Stimulated activated CD4-positive, alpha-beta T cell treated with anti-CD3 and anti-CD28 coated beads, Interleukin-4, amount 100 ng/mL, for 1 hour (primary cell): Measurements from ENCODE around the gene CACNB2.

Source experiments
- DNase-seq: peaks from one replicate; pipeline ENCODE4 v3.0.0-alpha.2; 2020

Gene CACNB2

GRCh38 chr10:18473424-18474117 lies 333.3 kb downstream of the CACNB2 start:
- DNase-seq = no peak

DNA sequence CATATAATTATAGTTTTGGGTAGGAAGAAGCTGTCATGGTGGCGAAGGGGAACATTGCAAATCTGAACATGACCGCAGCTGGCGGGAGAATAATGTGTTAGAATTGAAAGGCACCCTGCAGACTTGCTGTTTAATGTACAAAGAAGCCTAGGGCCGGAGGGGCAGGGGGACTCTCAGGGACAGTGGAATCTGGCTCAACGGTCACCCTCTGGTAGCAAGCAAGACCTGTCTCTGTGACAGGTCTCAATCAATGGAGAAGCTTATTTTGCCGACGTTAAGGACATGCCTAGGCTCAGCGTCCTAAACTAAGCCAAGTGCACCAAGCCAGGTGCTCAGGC lies 333.9 kb downstream of the CACNB2 start:
- no peak for DNase-seq

DNA sequence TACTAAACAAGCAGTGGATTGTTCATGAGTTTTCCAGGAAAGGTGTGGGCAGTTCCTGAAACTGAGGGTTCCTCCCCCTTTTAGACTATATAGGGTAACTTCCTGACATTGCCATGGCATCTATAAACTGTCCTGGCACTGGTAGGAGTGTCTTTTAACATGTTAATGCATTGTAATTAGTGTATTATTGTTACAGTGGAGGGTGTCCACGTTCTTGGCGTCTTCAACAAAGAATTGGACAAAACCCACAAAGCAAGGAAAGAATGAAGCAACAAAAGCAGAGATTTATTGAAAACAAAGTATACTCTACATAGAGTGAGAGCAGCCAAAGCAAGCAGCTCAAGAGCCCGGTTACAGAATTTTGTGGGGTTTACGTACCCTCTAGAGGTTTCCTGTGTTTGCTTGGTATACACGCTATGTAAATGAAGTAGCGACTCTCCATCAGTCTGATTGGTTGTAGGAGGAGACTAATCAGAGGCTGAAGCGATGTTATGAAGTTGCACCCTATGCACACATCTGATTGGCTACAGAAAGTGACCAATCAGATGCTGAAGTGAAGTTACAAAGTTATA lies 335.9 kb downstream of the CACNB2 start:
- no peak for DNase-seq

DNA sequence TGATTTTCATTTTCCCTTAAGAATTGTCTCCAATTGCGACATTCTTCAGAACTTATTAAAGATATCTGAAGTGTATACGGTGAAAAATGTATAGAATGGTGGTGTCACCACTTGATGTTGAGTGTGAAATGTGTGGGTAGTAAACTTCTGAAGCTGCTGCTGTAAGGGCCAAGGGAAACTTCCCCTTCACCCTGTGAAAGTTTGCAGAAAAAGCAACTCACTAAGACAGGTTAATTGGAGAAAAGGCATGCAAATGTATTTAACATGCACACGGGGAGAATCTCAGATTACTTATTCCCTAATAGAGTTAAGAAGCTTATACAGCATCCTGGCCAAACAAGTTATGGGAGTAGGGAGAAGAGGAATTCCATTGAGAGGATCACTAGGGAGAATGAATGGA lies 338.1 kb downstream of the CACNB2 start:
- DNase-seq = no peak

- DNase-seq = no peak
Measured at GRCh38 chr10:18479502-18479901, 339.3 kb downstream of the CACNB2 start.

DNA sequence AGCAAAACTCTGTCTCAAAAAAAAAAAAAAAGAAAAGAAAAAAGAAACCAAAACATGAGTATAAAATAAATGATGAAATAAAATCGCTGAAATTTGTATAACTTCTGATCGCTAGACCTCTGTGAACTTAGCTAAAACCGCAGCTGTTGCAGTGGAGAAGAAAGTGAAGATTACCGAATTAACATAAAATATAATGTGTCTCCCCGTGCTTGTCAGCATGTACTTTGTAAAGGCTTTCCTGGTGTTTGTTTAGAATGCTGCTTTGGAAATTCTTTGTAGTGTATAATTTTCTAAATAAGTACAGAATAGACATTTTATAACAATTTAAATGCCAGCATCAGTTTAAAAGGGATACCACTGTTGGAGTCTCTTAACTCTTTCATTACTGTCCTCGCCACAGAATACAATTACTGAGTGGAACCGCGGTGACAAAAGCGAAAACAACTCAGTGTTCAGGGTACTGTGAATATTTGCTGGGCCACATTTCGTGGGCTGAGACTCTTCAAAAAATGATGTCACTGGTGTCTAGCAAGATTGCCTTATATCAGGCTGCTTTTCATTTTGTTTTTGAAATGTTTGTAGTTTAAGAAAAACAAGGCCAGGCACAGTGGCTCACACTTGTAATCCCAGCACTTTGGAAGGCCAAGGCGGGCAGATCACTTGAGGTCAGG lies 343.4 kb downstream of the CACNB2 start:
- DNase-seq = no peak

GRCh38 chr10:18486438-18486837 lies 346.2 kb downstream of the CACNB2 start:
- DNase-seq = no peak

DNA sequence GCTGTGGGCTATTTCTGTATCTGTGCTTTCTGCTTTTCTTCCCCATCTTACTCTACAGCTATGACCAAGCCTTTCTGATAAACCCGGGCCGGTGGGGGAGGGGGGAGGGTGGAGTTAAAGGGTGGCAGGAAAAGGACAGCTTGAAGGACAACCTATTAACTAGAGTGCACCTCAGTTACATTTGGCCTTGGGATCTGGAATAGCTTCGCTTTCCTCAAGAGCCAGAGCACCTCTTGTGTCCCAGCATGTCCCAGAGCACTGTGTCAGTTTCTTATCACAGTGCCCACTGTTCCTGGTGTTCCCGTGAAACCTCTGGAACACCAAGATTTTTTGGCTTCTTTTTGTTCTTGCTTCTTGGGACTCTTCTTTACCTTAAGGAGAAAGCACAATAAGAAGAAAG lies 350.5 kb downstream of the CACNB2 start:
- no peak for DNase-seq

GRCh38 chr10:18497806-18498369 lies 357.7 kb downstream of the CACNB2 start:
- DNase-seq = no peak

DNA sequence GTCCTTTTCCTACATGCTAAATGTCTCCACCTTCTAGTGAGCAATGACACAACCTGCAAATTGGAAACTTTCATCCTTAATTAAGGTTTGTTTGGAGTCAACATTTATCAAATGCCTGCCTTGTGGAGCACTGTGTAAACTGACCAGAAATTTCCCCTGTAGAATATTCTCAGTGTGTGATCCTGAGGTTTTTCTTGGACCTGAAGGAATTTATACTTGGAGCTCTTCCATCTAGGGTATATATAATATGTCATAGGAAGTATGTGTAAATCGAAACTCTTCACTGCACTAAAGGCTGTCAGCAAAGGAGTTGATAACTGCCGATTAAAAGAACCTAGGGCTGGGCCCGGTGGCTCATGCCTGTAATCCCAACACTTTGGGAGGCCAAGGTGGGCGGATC lies 358.8 kb downstream of the CACNB2 start:
- DNase-seq = no peak

GRCh38 chr10:18500576-18500975 lies 360.4 kb downstream of the CACNB2 start:
- no peak for DNase-seq

DNA sequence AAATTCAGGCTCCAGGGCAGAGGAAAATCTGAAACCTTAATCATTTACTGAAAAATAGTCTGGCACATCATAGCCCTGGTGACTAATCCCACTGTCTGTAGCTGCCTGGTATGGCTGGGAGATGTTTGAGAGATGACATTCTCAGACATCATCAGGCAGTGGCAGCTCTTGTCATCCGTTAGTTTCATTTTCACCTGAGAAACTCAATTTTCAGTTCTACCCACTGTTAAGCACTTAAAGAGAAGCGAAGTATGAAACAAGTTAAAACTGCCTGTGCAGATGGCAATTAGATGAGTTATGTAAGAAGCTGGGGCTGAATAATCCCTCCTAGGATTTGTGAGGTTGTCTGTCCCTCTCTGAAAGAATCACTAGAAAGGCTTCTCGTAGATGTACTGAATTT lies 361.0 kb downstream of the CACNB2 start:
- no peak for DNase-seq

DNA sequence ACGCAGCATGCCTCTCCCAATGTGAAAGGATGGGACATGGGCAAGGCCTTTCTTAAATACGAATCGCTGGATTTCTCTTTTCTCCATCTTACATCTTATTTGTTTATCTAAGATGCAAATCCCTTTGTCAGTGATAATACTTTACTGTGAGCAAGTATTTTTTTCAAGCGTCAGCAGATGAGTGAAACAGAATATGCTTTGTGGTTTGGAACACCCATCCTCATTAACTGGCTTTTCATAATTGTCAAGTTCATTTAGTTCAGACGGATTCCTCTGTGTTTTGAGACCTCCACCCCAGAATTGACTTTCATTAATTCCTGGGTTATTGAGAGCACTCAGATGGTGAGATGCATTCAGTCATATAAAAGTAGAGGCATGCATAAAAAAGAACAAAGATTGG lies 361.4 kb downstream of the CACNB2 start:
- no peak for DNase-seq

DNA sequence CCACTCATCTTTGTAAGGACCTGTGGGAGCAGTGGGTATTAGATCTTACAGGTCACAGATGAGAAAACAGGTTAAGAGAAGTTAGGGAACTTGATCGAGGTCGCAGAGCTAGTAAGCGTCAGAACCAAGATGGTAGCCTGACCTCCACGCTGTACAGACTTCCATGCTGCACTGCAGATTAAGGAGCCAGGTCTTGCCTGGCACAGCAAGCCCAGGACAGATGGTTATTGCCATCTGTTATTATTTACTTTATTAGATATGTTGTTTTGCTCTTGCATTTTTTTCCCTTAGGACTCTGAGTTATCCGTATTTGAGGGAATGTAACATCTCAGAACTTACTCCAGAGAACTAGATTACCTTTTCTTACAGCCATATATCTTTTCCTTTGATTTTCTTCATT lies 363.9 kb downstream of the CACNB2 start:
- no peak for DNase-seq

- DNase-seq = no peak
Measured at GRCh38 chr10:18505456-18506118, 365.4 kb downstream of the CACNB2 start.

DNA sequence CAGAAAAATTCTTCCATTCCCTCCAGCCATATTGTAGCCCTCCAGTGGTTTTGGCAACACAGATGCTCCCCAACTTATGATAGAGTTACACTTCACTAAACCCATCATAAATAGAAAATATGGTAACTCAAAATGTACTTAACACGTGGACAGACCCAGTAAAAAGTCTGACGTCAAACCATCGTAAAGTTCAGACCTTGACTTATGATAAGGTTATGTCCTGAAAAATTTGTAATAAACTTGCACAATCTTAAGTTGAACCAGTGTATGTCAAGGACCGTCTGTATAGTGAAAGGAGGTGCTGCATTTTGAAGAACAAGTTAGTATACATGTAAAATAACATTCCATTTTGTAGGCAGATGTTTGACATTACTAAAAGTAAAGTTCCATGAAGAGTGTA lies 368.4 kb downstream of the CACNB2 start:
- DNase-seq = no peak

DNA sequence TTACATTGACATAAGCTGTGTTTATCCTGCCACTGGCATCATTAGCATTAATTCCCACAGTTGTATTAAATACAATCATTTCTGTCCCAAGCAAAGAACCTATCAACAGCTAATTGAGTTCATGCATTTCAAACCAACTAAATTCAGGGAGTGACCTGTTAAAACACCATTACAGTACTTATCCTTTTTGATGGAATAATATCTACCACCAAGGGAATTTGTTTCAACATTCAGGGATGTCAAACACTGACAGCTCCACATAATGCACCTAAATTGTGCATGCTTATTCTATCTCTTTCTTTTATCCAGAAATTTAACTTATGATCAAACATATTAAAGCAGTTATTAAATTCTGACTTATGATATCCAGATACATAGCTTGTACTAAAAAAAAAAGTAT lies 374.3 kb downstream of the CACNB2 start:
- no peak for DNase-seq

GRCh38 chr10:18516851-18517250 lies 376.6 kb downstream of the CACNB2 start:
- DNase-seq = no peak

GRCh38 chr10:18523025-18523424 lies 382.8 kb downstream of the CACNB2 start:
- no peak for DNase-seq

DNA sequence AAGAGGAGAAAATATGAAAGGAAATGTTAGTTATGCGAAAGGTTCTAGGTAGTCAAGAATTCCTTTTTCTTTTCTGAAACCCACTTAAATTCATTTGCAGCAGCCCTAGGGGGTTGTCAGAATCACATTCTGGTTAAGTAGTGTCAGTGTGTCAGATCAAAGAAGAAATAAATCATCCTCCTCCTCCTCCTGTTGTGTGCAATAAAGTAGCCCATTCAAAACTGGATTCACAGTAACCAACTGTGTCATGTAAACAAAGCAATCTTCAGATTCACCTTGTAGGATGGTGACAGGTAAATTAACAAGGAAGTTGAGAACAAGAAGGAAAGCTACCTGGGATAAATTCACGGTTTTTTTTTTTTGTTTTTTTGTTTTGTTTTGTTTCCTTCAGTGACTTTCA lies 383.6 kb downstream of the CACNB2 start:
- DNase-seq = no peak

- no peak for DNase-seq
Measured at GRCh38 chr10:18527687-18528086, 387.5 kb downstream of the CACNB2 start.

DNA sequence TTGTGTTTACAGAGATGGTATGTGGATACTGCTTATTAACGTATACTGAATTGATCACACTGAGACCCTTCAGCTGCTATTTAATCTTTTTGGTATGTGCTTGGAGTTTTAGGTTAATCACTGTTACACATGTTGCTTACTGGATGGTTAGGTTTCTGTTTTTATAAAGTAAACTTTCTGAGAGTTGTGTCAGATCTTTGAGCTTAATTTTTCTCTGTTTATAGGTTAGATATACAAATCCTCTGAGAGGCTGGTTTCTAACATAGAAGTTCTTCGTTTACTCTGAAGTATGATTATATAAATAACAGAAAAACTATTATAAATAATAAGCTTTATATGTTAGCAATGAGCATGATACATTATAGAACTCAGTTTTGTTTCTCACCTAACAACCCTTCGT lies 388.1 kb downstream of the CACNB2 start:
- DNase-seq = no peak

- DNase-seq = no peak
Measured at GRCh38 chr10:18532881-18533535, 392.8 kb downstream of the CACNB2 start.
